Ishikawa (cell line): Measurements from ENCODE around the gene PISD.

Experiments used
- CEBPB ChIP-seq: IDR thresholded peaks from 2 replicates; pipeline ENCODE4 v1.6.1; 2012
- CREB1 ChIP-seq: IDR thresholded peaks from 2 replicates; pipeline ENCODE4 v1.6.1; 2012; ENCODE audit warnings: low read depth
- EGR1 ChIP-seq: IDR thresholded peaks from 2 replicates; pipeline ENCODE4 v1.6.1; 2012
- EP300 ChIP-seq: IDR thresholded peaks from 2 replicates; pipeline ENCODE4 v1.6.1; 2012; ENCODE audit warnings: borderline replicate concordance
- FOXM1 ChIP-seq: IDR thresholded peaks from 2 replicates; pipeline ENCODE4 v1.6.1; 2012; ENCODE audit warnings: low read depth, borderline replicate concordance
- NFIC ChIP-seq: IDR thresholded peaks from 2 replicates; pipeline ENCODE4 v1.6.1; 2012
- RAD21 ChIP-seq: IDR thresholded peaks from 2 replicates; pipeline ENCODE4 v1.6.1; 2012; ENCODE audit warnings: low read depth
- REST ChIP-seq: IDR thresholded peaks from 2 replicates; pipeline ENCODE4 v1.6.1; 2012; ENCODE audit warnings: low read depth, mild to moderate bottlenecking
- TAF1 ChIP-seq: IDR thresholded peaks from 2 replicates; pipeline ENCODE4 v1.6.1; 2012; ENCODE audit warnings: low read depth, mild to moderate bottlenecking
- TCF12 ChIP-seq: IDR thresholded peaks from 2 replicates; pipeline ENCODE4 v1.6.1; 2012; ENCODE audit warnings: low read depth
- TEAD4 ChIP-seq: IDR thresholded peaks from 2 replicates; pipeline ENCODE4 v1.6.1; 2012
- YY1 ChIP-seq: IDR thresholded peaks from 2 replicates; pipeline ENCODE4 v1.6.1; 2012; ENCODE audit warnings: low read depth
- ZBTB7A ChIP-seq: IDR thresholded peaks from 2 replicates; pipeline ENCODE4 v1.6.1; 2012; ENCODE audit warnings: low read depth
- TF ChIP-seq, protein P1 (sequence below): IDR thresholded peaks from 2 replicates; pipeline ENCODE4 v1.6.1; 2012
- TF ChIP-seq, protein P2 (sequence below): IDR thresholded peaks from 2 replicates; pipeline ENCODE4 v1.6.1; 2012

The PISD gene

GRCh38 chr22:31575190-31575589 is 86.8 kb downstream of the PISD start:
- TF ChIP-seq ZBTB7A = no peak
- TF ChIP-seq, protein P1, sequence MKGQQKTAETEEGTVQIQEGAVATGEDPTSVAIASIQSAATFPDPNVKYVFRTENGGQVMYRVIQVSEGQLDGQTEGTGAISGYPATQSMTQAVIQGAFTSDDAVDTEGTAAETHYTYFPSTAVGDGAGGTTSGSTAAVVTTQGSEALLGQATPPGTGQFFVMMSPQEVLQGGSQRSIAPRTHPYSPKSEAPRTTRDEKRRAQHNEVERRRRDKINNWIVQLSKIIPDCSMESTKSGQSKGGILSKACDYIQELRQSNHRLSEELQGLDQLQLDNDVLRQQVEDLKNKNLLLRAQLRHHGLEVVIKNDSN = no peak
- no peak for TF ChIP-seq TEAD4
- no peak for TF ChIP-seq TAF1
- no peak for TF ChIP-seq YY1
- no peak for TF ChIP-seq EP300
- no peak for TF ChIP-seq NFIC
- no peak for TF ChIP-seq REST
- no peak for TF ChIP-seq EGR1

GRCh38 chr22:31574055-31574670 is 87.9 kb downstream of the PISD start:
- TF ChIP-seq NFIC (no peak), ZBTB7A (no peak), YY1 (no peak)

DNA sequence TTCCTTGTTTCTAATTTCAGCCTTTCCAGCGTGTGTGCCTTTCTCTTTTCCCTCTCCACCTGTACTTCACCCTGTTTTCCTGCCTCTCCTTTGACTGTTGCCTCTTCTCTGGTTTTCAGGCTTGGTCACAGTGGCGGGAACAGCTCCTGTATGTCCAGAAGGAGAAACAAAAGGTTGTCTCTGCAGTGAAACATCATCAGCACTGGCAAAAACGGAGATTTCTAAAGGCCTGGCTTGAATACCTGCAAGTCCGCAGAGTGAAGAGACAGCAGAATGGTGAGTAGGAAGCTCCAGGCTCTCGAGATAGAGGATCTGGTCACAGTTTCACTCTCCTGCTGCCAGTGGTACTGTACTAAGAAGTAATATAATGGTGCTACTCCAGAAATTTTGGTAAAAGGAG is 89.1 kb downstream of the PISD start:
- TF ChIP-seq EP300 (no peak), TEAD4 (no peak), ZBTB7A (no peak), FOXM1 (no peak), EGR1 (no peak), YY1 (no peak), REST (no peak), TAF1 (no peak), TCF12 (no peak), NFIC (no peak), RAD21 (no peak), CEBPB (no peak), CREB1 (no peak)
- TF ChIP-seq, protein P2, sequence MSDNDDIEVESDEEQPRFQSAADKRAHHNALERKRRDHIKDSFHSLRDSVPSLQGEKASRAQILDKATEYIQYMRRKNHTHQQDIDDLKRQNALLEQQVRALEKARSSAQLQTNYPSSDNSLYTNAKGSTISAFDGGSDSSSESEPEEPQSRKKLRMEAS = no peak
- TF ChIP-seq, protein P1 = no peak

- TF ChIP-seq RAD21 (no peak), ZBTB7A (no peak), NFIC (no peak), FOXM1 (no peak), TAF1 (no peak)
- TF ChIP-seq, protein P2 = no peak
- TF ChIP-seq, protein P1 = no peak
Measured at GRCh38 chr22:31569126-31569525, 92.9 kb downstream of the PISD start.
